ENCODE measurements around the gene ZC3H12C.
"Not testable (repeated sequence)": the region's sequence is repeated elsewhere in the genome, so short reads cannot be mapped to it uniquely, and the experiment has no call there.

ZC3H12C gene

GRCh38 chr11:110199184-110199981, 106.2 kb downstream of the ZC3H12C start:
- no peaks in the 10 kb centered on the region for H3K27me3 ChIP-seq (ENCODE audit: insufficient read depth, low read depth, severe bottlenecking)
- H3K27ac ChIP-seq, result no peak overlapping the region
- DNase-seq, result peak; percentile 15
- no peak overlapping the region for H3K4me3 ChIP-seq (ENCODE audit: low read depth, low read length)
- H3K36me3 ChIP-seq, result no peaks in the 10 kb centered on the region
- TF ChIP-seq CTCF (IDR thresholded peaks at IDR 0.05; ENCODE audit: low read depth, low read length), result no peak
- H3K9me3 ChIP-seq (ENCODE audit: severe bottlenecking), result no peaks in the 10 kb centered on the region

- Histone ChIP-seq H3K4me3 (ENCODE audit: low read depth, low read length) (no peak overlapping the region), H3K9me3 (ENCODE audit: severe bottlenecking) (no peaks in the 10 kb centered on the region), H3K27me3 (ENCODE audit: insufficient read depth, low read depth, severe bottlenecking) (no peaks in the 10 kb centered on the region), H3K36me3 (no peaks in the 10 kb centered on the region), H3K27ac (no peak overlapping the region)
- DNase-seq, result no peak
- no peak for TF ChIP-seq CTCF (IDR thresholded peaks at IDR 0.05; ENCODE audit: low read depth, low read length)
These were observed 107.0 kb downstream of the ZC3H12C start for GRCh38 chr11:110200241-110200640.

- Histone ChIP-seq H3K4me3 (ENCODE audit: low read depth, low read length) (no peak overlapping the region), H3K9me3 (ENCODE audit: severe bottlenecking) (no peaks in the 10 kb centered on the region), H3K36me3 (no peaks in the 10 kb centered on the region), H3K27me3 (ENCODE audit: insufficient read depth, low read depth, severe bottlenecking) (no peaks in the 10 kb centered on the region), H3K27ac (no peak overlapping the region)
- TF ChIP-seq CTCF (IDR thresholded peaks at IDR 0.05; ENCODE audit: low read depth, low read length), result no peak
- DNase-seq, result no peak
These were observed 107.6 kb downstream of the ZC3H12C start for GRCh38 chr11:110200836-110201235.

- no peak overlapping the region for H3K27ac ChIP-seq
- TF ChIP-seq CTCF (IDR thresholded peaks at IDR 0.05; ENCODE audit: low read depth, low read length), result no peak
- DNase-seq, result no peak
These were observed 113.9 kb downstream of the ZC3H12C start for GRCh38 chr11:110207123-110207522.

GRCh38 chr11:110208678-110209312, 115.6 kb downstream of the ZC3H12C start:
- not testable (repeated sequence) for H3K9me3 ChIP-seq (ENCODE audit: severe bottlenecking); H3K4me3 ChIP-seq (ENCODE audit: low read depth, low read length); DNase-seq; H3K27ac ChIP-seq; H3K36me3 ChIP-seq; H3K27me3 ChIP-seq (ENCODE audit: insufficient read depth, low read depth, severe bottlenecking)

More at GRCh38 chr11:110207123-110207522, 113.9 kb downstream of the ZC3H12C start:
- Histone ChIP-seq H3K36me3 (no peaks in the 10 kb centered on the region), H3K4me3 (ENCODE audit: low read depth, low read length) (no peak overlapping the region), H3K9me3 (ENCODE audit: severe bottlenecking) (no peaks in the 10 kb centered on the region), H3K27me3 (ENCODE audit: insufficient read depth, low read depth, severe bottlenecking) (no peaks in the 10 kb centered on the region)

GRCh38 chr11:110209313-110209694, 116.1 kb downstream of the ZC3H12C start:
- H3K27me3 ChIP-seq (ENCODE audit: insufficient read depth, low read depth, severe bottlenecking); H3K4me3 ChIP-seq (ENCODE audit: low read depth, low read length): not testable (repeated sequence)

More at GRCh38 chr11:110209313-110209694, 116.1 kb downstream of the ZC3H12C start:
- H3K27ac ChIP-seq; DNase-seq; H3K9me3 ChIP-seq (ENCODE audit: severe bottlenecking); H3K36me3 ChIP-seq: not testable (repeated sequence)
